T-helper 1 cell treated with Interleukin-12 subunit alpha and Interleukin-12 subunit beta and Interleukin-4 antibody, amounts not matched to agents 30 ng/mL and 1 ng/mL, for 36 hours (primary cell): ENCODE measurements around the gene ZMYM2. TPM values are rescaled to one million over a fixed set of nuclear protein-coding genes. Genes with fewer than 3 reads are reported as not detected.
"Not testable (repeated sequence)": the region's sequence is repeated elsewhere in the genome, so short reads cannot be mapped to it uniquely, and the experiment has no call there.

Experiments
- intact Hi-C: fragments of 100-400 bp; cut with micrococcal nuclease; formaldehyde crosslinking; loops from one replicate; pipeline ENCODE4 v1.15.1; 2024
- total RNA-seq: library from RNA; stranded (reverse); gene quantifications from 2 replicates; pipeline ENCODE4 v1.2.3, GENCODE V29; 2022

Gene ZMYM2
- 48.2 and 58.8 TPM in 2 replicates for total RNA-seq

DNA sequence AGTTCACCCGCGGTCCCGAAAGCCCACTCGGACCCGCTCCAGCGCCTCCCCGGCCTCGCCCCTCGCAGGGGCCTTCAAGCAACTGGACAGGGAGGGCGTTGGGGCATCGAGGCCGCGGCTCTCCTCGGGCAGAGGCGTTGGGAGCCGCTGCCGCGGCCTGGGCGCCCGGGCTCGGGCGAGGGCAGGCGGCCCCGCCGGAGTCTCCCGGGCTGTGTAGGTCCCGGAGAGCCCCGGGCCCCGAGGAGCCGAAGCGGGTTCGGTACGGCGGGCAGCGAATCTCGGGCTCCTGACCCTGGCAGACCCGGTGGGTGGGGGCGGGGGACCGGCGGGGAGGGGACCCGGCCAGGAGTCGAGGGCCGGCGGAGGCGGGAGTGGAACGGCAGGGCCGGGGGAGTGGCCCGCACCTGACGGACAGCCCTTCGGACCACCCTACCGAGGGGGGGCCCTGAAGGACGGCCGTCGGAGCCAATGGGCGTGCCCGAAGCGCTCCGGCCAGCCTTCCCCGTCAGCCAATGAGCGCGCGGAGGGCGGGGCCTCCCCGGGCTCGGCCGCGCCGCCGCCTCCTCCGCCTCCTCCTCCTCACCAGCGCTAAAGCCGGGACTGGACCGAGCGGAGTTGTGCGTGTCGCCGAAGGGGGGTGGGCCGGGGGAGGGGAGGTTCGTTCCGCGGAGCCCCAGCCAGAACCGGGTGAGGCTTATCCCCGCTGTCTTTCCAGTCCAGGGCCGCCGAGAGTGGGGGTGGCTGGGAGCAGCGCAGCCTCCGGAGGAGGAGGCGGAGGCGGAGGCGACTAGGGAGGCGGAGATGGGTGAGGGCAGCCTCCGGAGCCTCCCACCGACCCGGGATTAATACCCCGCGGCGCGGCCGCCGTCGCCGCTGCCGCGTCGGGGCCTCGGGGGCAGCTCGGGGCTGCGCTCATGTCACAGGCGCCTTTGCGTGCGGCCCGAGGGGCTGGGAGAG, at the start of gene ZMYM2:
TSS of gene ZMYM2 (plus strand) at position 573 of the 957 bp plus-strand sequence. CDS start 34,346 bp downstream, outside the sequence.
- intact Hi-C loops = loop anchor here (1.0 to 5.0 kb wide), 3 partner anchors 609 to 1644 kb away; partner anchors contain the start of genes IFT88, MRPL57 and SKA3

DNA sequence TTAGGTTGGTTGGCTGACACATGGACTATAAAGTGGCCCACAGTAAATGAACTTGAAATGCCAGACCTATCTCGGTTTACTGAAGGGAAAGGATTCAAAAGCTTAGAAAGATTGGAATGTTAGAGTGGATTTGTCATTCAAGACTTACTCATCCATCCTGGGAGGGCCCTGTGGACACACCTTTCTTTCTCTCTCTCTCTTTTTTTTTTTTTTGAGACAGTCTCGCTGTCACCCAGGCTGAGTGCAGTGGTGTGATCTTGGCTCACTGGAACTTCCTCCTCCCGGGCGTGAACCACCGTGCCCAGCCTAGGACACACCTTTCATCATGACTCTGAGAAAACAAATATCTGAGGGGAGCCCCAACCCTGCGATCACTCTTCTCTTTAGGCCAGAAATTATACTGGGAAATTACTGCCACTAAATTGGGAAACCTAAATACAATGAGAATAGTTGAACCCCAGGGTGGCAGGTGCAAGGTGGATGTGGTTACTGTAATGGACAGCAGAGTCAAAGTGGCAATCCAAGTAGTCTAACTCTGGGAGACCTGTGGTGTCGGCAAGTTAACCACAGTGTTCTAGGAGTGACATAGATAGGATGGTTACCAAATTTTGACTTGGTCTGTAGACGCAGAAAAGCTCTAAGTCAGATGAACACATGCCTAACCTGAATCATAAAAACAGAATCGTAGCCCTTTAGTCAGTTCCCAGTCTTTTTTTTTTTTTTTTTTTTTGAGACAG, 48.0 kb upstream of the ZMYM2 start:
- intact Hi-C loops = no loop called here

DNA sequence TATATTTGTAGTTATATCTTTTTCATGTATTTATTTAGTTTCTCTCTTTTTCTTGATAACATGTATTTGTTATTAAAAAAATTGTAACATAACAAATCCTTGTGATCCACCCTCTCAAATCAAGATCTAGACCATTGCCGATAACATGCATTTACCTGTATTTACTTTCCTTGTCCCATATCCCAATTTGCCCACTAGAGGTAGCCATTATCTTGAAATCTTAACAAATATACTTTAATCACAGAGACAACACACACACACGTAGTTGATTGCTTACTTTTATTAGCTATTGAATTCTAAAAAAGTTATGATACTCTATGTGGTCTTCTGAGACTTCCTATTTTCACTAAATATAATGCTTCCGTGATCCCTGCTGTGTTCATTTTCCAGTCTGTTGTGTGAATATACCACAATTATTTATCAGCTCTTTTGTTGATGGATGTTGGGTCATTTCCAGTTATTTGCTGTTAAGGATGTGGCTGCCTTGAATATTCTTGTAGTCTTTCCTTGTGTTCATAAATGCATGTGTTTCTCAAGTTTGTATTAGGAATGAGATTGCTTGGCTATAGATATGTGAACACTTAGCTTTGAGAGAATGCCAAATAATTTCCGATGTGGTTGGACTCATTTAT, 31.3 kb upstream of the ZMYM2 start:
- intact Hi-C loops = loop anchor here (1.0 kb wide), 2 partner anchors 33 to 236 kb away; no protein-coding TSS in a partner anchor

DNA sequence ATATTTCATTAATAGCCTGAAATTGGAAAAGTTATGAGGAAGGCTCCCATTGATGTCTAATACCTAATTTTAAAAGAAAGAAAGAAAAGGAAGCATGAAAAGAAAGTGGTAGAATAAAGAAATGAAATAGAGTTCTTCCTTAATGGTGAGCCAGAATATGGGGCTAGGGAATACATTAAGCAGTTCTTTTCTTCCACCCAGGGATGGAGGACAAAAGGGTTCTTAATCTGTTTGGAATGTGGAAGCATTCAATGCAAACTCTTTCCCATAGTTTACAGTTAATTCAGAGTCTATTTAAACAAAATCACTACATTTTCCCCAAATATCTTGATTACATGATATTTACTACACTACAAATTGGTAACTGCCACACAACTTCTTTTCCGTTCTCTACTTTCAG, 18.4 kb upstream of the ZMYM2 start:
- intact Hi-C loops = no loop called here

DNA sequence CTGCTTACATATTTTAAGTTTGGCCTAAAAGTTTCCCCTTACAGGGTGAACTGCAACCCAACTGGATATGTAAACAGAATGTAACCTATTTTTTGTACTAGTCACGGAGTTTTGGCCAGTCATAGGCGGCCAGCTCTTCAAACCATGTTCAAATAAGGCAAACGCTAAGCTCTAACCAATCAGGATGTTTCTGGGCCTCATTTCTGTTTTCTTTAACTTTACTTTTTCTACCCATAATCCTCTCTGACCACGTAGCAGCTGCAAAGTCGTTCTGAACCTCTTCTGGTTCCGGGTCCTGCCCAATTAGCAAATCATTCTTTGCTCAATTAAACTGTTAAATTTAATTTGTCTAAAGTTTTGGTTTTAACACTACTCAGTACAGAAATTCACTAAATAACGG, 8.2 kb upstream of the ZMYM2 start:
- intact Hi-C loops = no loop called here

DNA sequence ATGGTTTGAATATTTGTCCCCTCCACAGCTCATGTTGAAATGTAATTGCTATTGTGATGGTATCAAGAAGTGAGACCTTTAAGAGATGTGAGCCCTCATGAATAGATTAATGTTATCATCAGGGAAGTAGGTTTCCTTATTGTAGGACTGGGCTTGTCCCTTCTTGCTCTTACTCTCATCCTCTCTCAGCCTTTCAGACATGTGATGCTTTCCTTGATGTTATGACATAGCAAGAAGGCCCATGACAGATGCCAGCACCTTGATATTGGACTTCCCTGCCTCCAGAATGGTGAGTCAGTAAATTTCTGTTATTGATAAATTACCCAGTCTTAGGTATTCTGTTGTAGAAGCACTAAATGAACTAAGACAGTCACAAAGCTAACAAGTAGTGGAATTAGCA, 5.7 kb upstream of the ZMYM2 start:
- intact Hi-C loops = no loop called here

DNA sequence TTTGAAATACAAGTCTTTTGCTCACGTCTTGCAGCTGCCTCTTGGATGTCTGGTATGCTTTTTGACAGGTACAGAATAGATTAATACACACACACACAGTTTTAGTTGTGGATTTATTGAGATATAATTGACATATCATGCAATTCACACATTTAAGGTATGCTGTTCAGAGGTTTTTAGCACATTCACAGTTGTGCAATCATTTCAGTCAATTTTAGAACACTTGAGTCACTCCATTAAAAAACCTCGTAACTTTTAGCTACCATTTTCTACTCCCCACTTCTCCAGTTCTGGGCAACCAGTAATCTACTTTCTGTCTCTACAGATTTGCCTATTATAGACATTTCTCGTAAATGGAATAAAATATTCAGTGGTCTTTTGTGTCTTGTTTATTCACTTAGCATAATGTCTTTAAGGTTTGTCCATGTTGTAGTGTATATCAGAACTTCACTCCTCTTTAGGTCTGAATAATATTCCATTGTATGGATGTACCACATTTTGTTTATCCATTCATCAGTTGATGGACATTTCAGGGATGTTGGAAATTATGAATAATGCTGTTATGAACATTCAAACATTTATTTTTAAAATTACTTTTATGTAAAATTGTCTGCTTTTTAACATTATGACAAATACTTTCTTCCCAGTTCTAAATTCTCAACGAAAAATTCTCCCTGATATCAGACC, 2.5 kb upstream of the ZMYM2 start:
- intact Hi-C loops = loop anchor here (2.0 to 5.0 kb wide), 2 partner anchors 611 to 1503 kb away; partner anchors contain the start of genes IFT88 and ZDHHC20

DNA sequence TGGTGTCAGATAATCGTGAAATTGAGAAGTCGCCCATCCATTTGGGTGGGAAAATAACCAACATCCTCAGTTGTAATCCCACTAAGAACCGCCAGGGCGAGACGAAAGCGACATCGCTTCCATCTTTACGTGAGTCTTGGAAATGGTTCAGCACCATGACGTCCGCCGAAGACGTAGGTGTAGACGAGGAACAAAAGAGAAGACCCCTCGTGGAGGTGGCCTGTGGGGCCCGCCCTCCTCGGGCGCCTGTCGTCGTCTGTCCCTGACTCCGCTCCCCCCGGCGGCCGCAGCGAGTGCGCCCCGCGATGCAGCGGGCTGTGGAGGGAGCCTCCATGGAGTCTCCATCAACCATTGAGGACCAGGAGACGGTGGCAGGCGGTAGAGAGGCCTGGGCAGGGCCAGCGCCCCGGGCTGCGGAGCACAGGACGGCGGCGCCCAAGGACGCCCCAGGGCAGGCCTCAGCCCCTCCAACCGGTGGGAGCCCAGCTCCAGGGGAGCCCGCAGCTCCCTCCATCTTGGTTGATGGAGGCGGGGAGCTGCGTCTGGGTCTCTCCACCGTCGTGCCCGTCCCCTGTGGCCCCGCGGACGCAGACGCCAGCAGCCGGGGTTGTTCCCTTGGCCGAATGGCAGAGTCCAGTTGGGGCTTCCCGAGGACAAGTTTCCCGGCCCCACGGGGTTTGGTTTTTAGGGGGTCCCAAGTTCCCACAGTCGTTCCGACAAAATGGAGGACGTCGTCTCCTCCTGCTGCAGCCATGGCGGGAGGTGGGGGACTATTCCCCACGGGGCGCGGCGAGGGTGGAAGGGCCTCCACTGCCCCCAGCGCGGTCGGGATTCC, 990 bp upstream of the ZMYM2 start:
- intact Hi-C loops = loop anchor here (2.0 to 5.0 kb wide), 3 partner anchors 610 to 1645 kb away; partner anchors contain the start of genes IFT88 and ZDHHC20

DNA sequence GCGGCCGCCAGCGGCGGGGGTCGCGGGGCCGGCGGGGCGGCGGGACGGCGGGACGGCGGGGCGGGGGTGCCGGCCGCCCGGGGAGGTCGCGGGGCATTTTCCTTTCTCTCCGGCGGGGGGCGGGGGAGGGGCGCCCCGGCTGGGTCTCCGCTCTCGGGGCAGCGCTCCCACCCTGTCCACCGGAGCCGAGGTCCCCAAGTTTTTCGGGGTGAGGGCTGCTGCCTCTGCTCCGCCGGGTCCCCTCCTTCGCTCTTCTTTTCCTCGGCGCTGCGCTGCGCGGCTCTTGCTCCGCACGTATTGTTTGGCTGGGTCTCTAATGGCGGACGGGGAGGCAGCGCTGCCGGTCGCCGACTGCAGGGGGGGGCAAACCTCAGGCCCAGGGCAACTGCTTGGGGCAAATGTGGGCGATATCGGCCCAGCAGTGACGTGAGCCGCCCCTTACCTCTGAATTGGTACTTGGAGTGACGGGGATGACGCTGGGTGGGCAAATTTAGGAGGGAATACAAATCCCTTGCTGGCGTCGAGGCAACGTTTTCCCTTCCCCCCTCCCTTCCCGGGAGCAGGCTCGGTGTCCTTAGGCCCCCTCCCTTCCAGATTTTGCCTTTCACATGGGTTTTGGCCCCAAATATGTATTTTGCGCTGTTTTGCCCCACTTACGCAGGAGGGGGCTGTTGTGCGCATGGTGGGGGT, 759 bp downstream of the ZMYM2 start:
- intact Hi-C loops = loop anchor here (1.0 to 5.0 kb wide), 3 partner anchors 608 to 1644 kb away; partner anchors contain the start of genes IFT88, MRPL57 and SKA3

DNA sequence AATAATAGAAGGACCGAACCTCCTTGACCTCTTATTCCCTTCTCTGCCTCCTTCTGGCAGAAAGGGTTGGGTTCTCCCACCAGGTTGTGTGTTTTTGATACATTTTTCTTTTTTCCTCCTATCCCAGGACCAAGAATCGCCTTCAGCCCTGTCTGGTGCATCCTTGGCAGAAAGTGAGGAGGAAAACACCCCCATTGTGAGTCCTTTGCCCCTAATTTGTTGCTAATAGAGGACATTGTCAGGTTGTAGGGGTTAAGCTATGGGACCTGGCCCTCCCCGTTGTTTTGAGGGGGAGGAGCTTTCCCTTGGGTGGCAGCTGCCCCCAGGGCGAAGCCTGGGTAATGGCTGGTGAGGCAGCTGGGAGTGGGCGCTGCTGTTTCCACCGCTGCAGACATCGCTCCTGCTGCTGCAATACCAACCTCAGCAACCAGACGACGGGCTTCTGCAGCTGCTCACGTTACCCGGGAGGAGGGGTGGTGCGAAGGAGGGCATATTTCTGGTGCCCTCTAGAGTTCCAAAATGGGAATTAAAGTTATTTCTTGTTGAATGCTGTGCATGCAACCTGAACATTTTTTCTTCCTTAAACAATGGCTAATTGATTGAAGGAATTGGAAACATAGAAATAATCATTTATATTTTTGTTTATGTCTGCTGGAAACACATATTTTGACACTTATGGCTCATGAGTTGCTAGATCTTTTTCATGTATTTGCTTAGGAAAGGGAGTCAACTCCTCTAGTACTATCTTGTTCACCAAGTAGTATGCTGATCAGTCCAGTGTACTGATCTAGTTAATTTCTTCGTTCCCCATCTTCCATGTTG, 1.5 kb downstream of the ZMYM2 start:
- intact Hi-C loops = loop anchor here (1.0 to 5.0 kb wide), 12 partner anchors 33 to 1643 kb away; partner anchors contain the start of genes IFT88, MPHOSPH8, MRPL57 and SKA3

DNA sequence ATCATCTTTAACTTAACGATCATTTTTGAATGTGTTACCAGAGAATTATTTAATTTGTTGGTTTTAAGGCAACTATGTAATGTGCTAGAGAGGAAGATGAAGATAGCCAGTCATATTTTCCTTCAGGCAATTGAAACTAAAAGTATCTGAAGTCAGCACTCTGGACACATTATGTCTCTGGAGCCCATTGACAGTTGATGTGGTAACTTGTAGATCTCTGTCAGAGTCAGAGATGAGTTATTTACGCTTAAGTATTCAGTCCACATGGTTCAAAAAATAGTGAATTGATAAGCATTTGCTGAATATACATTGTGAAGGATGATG, 2.1 kb downstream of the ZMYM2 start:
- intact Hi-C loops = loop anchor here (1.0 to 5.0 kb wide), 9 partner anchors 33 to 942 kb away; partner anchors contain the start of genes MPHOSPH8, XPO4 and ZMYM5

DNA sequence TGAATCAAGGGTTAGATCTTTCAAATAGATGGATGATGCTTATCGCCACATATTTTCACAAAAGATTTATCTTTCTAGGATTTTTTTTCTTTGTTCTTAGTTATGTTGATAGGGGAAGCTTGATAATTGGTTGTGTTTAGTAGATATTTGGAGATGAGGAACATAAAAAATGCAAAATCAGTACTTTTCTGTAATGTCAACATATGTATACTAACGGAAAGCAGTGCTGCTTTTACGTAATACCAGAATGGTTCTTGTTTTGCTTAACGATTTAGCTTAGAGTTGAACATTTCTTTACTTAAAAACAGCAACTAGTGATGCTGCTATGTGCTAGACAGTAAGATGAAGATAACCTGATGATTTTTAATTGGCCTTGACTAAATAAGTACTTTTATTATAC, 3.0 kb downstream of the ZMYM2 start:
- intact Hi-C loops = loop anchor here (2.0 to 5.0 kb wide), 2 partner anchors 199 to 941 kb away; partner anchors contain the start of gene XPO4

DNA sequence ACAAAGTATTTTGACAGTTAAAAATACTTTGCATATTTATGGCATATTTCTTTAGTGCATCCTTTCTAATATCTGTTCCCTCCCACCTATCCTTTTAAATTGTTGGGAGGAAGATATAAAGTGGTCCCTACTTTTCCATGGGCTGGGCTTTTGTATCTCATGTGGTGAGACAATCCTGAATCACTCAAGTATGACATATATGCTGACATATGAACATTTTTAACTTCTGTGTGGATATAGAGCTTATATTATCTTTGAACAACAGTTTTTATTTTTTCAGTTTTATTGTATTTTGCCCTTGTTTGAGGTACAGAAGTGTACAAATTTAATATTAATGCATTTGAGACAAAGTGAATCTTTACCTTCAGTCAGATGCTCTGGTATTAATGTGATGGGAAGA, 3.4 kb downstream of the ZMYM2 start:
- intact Hi-C loops = loop anchor here (2.0 to 5.0 kb wide), 2 partner anchors 200 to 941 kb away; partner anchors contain the start of gene XPO4

DNA sequence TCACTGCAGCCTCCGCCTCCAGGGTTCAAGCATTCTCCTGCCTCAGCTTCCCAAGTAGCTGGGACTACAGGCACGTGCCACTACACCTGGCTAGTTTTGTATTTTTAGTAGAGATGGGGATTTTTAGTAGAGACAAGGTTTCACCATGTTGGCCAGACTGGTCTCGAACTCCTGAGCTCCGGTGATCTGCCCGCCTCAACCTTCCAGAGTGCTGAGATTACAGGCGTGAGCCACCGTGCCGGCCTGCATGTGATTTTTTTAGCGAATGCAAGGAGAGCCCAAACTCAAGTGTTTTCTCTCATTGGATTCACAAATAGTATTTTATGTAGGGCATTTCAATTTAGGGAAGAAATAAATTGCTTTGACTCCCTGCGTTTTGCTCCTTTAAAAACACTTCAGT, 4.4 kb downstream of the ZMYM2 start:
- intact Hi-C loops = loop anchor here (5.0 kb wide), 1 partner anchor 201 kb away; no protein-coding TSS in a partner anchor

DNA sequence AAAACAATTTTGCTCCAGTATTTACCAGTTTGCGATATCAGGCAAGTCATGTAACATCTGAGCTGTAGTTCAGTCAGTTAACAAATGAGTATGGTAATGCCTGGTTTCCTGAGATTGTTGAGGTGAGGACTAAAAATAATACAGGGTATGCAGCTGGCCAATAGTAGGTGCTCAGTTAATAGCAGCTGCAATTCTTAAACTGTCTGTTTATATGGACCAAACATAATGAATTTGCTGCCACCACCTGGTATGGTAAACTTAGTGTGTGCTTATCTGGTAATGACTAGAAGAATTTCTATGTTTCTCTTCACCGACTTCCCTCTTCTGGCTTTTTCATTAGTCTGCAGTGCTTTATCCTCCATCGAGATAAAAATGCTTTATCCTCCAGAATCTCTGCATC, 9.1 kb downstream of the ZMYM2 start:
- intact Hi-C loops = no loop called here

DNA sequence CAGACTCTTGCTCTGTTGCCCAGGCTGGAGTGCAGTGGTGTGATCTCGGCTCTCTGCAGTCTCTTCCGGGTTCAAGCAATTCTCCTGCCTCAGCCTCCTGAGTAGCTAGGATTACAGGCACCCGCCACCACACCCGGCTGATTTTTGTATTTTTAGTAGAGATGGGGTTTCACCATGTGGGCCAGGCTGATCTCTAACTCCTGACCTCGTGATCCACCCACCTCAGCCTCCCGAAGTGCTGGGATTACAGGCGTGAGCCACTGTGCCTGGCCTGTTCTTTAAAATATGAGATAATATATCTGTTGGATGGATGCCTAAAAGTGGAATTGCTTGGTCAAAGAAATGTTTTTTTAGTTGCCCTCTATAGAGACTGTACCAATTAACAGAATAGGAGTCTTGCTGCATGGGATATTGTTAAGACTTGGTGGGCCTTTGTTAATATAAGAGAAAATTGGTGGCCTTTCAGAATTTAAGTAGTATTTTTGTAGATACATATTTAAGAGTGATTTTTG, 16.0 kb downstream of the ZMYM2 start:
- intact Hi-C loops = not testable (repeated sequence)

DNA sequence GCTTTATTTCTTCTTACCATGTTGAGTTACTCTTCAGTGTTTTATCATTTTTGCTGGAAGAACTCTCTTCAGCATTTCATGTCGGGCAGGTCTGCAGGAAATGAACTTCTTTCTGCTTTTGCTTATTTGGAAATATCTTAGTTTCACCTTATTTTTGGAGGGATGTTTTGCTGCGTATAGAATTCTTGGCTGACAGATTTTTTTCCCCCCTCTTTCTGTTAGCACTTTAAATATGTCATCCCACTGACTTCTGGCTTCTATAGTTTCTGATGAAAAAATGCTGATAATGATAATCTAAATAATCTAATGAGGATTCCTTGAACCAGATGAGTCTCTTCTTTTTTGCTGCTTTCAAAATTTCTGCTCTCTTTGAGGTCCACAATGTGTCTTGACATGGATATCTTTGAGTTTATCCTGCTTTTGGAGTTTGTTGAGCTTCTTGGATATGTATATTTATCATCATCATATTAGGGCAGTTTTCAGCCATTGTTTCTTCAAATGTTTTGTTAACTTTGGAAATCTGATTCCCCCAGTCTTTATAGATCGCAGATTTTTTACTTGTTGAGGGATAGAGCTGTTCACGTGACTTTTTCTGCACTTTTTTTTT, 20.4 kb downstream of the ZMYM2 start:
- intact Hi-C loops = no loop called here
